NCI-H446 treated with DMSO at 0.1 percent for 48 hours (cell line): Measurements from ENCODE around the gene AGPAT3.

Experiments used
- DNase-seq: peaks from one replicate; lab custom pipeline; 2025; lab: John Stamatoyannopoulos, UW

The AGPAT3 gene

GRCh38 chr21:43924421-43925095 is 59.5 kb downstream of the AGPAT3 start:
- DNase-seq, result no peak

- no peak for DNase-seq
Measured at GRCh38 chr21:43925096-43925481, 60.1 kb downstream of the AGPAT3 start.

GRCh38 chr21:43925609-43926008 is 60.6 kb downstream of the AGPAT3 start:
- no peak for DNase-seq

DNA sequence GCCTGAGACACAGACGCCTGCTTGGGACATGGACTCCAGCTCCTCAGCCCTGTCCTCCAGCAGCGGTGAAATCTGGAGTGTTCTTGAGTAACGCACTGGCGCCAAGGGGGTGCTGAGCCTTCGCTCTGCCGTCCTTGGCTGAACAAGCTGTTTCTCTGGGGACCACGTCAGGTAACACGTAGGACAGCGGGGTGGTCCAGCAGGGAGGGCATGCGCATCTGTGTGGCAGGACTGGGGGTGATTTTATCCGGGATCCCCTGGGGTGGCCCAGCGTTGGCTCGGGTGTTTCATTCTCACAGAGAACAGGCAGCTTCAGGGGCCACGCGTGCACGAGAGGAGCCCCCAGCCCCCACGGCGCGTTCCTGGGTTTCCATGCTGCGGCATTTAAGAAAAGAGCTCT is 61.2 kb downstream of the AGPAT3 start:
- DNase-seq, result no peak

DNA sequence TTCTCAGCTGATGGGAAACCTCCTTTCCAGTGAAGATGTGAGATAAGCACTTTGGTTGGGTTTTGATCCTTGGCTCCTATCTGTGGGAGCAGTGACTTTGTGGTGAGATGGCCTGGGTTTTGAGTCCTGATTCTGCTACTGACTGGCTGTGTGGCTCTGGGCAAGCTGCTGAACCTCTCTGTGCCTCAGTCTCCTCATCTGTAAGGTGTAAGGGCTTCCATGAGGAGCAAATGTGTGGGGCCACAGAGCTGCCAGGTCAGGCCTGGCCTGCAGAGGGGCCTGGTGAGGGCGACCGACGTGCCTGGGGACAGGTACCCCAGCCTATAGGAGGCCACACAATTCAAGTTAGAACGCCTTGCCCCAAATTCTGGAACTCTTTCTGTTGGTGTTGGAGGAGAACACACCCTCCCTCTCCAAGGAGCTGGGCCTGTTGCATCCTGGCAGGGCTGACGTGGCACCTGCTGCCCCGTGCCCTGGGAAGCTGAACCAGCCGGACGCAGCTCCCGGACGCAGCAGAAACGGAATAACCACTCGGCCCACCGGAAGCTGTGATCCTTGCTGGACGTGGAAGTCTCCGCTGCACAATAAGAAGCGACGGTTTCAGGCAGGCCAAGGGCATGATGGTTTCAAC is 62.7 kb downstream of the AGPAT3 start:
- DNase-seq, result no peak

- DNase-seq, result no peak
Measured at GRCh38 chr21:43928222-43929125, 63.5 kb downstream of the AGPAT3 start.

GRCh38 chr21:43929217-43929971 is 64.4 kb downstream of the AGPAT3 start:
- no peak for DNase-seq

DNA sequence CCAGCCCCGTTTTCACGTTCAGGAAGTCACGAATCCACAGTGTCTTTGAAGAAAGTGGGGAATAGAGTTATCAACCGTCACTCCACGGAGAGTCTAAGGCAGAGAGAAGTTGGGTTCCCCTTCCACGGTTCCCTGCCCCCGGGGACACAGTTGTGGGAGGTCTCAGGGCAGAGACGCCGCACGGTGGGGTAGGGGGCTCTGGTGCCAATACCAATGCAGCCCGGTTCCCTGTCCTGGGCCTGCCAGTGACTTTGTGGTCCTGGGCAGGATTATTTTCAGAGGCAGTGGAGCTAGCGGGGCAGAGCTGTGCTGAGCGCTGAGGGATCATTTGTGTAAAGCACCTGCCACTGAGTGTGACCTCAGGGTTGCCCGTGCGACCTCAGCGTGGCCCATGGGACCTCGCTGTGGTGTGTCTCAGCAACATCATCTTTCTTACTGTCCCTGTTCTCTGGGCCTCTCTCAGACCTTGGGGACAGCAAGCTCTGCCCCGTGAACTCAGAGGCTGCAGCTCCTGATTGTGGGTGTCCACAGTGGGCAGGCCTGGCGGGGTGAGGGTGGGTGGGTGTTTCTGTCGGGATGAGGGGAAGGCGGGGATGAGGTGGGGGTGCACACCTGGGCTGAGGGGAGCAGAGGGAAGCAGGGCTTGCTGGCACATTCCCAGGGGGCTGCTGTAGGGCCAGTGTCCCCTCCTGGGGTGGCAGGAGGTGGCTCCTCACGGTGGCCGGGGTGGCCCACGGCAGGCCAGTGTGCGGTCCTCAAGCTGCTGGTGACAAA is 65.2 kb downstream of the AGPAT3 start:
- no peak for DNase-seq

- no peak for DNase-seq
Measured at GRCh38 chr21:43930848-43931375, 65.9 kb downstream of the AGPAT3 start.

- DNase-seq, result no peak
Measured at GRCh38 chr21:43931489-43931888, 66.5 kb downstream of the AGPAT3 start.

GRCh38 chr21:43932005-43932404 is 67.0 kb downstream of the AGPAT3 start:
- no peak for DNase-seq

- no peak for DNase-seq
Measured at GRCh38 chr21:43933199-43933598, 68.2 kb downstream of the AGPAT3 start.

- DNase-seq, result no peak
Measured at GRCh38 chr21:43933680-43934079, 68.7 kb downstream of the AGPAT3 start.

DNA sequence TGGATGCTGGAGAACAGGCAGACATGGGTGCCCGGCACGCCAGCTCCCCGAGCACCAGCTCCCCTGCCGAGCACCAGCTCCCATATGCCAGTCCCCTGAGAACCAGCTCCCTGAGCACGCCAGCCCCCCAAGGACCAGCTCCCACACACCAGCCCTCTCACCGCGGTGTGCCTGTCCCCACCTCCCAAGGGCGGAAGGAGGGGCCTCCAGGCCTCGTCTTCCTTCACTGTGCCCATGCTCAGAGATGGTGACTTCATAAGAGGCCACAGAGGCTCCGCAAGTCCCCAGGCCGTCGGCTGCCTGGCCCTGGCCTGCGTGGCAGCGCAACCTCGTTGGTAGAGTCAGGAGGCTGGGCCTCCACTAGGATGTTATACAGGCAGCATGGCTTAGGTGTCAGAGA is 69.1 kb downstream of the AGPAT3 start:
- DNase-seq, result no peak

GRCh38 chr21:43934716-43935705 is 70.0 kb downstream of the AGPAT3 start:
- DNase-seq, result no peak

DNA sequence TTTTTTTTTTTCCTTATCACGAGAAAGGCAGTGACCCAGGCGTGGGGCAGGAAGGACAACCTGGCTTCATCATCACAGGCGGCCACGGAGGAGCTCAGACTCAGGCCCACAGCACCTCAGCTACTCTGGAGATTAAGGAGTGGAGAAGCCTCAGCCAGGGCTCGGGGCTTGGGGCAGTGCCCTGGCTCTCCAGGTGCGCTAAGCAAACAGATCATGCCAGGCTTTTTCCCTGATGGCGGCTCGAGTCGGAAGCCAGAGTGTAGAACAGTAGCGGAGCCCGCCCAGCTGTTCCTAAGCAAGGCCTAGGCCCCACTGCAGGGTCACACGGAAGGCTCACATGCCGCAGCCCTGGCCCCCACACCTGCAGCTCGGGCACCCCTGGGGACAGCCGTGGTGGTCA is 70.7 kb downstream of the AGPAT3 start:
- DNase-seq, result no peak

GRCh38 chr21:43936247-43936967 is 71.4 kb downstream of the AGPAT3 start:
- no peak for DNase-seq

- no peak for DNase-seq
Measured at GRCh38 chr21:43937051-43937832, 72.2 kb downstream of the AGPAT3 start.
